CD1c-positive myeloid dendritic cell (primary cell): ENCODE measurements around the gene UBA6.
A peak's percentile ranks its signal among the peaks of the same experiment; 100 is the strongest.
"Not testable (repeated sequence)": the region's sequence is repeated elsewhere in the genome, so short reads cannot be mapped to it uniquely, and the experiment has no call there.

Experiments
- DNase-seq: peaks from one replicate; pipeline ENCODE4 v3.0.0-alpha.2; 2016; ENCODE audit errors: extremely low spot score

UBA6 gene

DNA sequence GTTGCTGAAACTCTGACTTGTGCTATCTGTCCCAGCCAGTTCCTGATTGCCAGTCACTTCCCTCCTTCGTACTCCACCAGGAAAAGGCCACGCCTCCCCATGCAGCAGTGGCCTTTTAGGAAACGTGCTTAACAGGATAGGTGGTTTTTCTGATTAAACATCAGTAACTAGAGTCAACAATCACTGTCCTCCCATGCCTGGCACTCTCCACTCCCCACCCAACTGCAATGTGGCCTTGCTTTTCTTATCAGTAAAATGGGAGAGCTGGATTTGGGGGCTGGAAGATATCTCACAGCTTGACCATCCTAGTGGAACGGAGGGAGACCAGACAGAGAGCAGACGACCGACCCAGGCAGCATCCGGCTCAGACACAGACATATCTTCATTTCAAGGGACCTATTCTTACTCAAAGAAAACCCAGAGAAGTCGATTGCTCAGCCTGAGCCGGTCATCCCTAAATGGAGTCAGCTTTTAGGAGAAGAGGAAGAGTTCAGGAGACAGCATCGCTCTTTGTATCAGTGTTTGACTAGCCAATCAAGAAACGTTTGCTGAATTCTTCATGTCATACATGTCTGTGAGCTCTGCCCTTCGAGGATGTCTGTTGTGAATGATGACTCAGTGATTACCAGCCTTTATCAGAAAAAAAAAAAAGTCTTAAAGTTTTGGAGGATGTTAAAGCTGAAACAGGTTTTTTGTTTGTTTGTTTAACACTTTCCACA lies 12.7 kb upstream of the UBA6 start:
- DNase-seq: no peak

DNA sequence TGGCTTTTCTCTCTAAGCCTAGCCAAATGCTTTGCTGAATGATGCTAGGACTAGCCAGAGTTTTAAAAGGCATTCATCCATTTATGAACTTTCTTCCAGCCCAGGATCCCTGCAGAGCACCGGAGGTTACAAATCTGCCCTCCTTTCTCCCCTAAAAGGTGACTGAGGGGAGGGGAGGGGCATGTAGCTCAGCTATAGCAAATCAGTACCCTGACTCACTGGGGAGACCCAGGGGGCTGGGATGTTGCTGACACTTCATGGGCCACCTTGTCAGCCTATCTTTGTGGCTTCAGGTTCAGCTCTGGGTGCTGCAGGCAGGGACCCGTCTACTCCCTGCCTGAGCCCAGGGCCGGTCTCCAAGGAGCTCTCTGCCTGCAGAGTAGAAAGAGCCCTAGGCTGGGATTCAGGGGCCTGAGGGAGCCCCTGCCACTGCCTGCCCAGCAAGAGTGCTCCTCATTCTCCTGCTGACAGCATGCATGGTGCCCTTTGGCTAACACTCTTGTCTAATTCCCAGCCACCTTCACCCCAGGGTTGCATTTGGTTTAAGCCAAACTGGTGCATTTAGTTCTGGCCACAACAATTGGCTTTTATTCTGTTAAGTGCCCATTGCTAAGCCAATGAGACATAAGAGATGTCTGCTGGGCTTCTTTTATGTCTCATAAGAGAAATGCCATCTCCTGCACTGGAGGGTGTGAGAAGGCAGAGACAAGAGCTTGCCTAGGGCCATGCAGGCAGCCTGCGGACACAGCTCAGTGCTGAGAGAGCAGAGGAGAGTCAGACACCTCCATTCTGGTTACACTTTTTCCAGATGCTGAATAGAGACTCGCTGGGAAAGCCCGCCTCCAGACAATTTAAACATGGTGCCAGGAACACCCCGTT lies 11.9 kb upstream of the UBA6 start:
- no peak for DNase-seq

DNA sequence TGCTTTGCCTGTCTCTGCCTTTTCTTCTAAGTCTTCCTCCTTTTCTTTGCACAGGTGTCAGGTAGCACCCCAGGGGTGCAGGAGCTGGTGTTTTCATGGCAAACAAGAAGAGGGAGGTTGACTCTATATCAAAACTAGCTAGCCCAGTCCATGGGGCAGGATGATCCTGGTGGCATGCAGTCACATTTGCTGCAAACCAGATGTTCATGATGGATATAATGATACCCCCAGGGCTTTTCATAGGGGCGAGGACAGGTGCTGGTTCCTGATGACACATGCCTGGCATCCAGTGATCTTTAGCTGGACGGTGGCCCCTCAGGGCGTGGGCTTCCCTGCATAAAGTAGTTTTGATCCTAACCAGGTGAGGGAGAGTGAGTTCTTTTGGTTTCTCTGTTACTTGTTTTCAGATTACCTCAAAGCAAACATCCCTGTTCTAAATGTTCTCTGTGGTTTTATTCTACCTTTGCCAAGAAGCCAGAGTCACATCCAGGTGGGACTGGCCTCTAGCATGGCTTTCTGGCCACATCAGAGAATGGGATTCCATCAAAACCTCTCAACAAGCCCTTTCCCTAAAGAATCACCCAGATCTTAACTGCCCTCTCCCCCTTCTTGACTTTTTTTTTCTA lies 11.2 kb upstream of the UBA6 start:
- no peak for DNase-seq

DNA sequence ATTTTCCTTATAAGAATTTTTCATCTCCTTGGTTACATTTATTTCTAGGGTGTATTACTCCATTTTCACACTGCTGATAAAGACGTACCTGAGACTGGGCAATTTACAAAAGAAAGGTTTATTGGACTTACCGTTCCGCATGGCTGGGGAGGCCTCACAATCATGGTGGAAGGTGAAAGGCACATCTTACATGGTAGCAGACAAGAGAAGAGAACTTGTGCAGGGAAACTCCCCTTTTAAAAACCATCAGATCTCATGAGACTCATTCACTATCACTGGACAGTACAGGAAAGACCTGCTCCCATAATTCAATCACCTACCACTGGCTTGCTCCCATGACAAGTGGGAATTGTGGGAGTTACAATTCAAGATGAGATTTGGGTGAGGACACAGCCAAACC lies 5.7 kb upstream of the UBA6 start:
- not testable (repeated sequence) for DNase-seq

DNA sequence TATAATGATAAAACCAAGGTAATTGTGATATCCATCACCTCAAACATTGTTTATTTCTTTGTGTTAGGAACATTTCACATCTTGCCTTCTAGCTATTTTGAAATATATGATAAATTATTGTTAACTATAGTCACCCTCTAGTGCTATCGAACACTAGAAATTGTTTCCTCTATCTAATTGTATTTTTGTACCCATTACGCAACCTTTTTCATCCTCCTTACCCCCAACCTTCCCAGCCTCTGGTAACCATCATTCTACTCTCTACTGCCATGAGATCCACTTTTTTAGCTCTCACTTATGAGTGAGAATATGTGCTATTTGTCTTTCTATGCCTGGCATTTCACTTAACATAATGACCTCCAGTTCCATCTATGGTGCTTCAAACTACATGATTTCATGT lies 3.9 kb upstream of the UBA6 start:
- no peak for DNase-seq

DNA sequence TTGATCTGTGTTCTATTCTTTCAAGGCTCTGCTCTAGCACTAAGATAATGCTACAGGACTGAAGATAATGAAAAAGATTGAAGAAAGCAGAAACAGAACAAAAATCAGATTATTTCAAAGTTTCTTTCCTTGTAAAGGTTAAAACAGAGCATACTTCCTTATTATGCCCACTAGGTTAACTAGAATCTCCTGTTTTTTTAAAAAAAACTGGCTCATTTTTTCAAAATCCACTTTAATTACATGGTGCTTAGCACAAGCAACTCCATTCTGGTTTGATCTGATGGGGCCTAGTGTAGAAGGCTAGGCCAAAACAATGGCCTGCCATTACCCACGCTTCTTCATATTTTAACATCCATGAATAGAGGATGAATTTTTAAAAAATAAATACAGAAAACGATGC lies 1.2 kb upstream of the UBA6 start:
- DNase-seq: no peak

DNA sequence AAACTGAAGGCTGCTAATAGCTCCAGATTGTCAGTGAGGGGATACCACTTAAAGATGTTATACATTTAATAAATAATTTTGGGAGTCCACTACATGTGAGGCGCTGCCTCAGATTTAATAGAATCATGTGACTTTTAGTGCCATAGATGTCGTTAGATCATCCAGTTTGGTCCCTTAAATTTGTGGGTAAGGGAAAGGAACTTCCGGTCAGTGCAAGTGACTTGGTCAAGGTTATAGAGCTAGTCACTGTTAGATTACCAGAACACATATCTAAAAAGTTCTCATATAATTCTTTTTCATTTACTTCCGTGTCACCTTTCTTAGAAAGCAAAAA lies 529 bp upstream of the UBA6 start:
- DNase-seq: no peak

DNA sequence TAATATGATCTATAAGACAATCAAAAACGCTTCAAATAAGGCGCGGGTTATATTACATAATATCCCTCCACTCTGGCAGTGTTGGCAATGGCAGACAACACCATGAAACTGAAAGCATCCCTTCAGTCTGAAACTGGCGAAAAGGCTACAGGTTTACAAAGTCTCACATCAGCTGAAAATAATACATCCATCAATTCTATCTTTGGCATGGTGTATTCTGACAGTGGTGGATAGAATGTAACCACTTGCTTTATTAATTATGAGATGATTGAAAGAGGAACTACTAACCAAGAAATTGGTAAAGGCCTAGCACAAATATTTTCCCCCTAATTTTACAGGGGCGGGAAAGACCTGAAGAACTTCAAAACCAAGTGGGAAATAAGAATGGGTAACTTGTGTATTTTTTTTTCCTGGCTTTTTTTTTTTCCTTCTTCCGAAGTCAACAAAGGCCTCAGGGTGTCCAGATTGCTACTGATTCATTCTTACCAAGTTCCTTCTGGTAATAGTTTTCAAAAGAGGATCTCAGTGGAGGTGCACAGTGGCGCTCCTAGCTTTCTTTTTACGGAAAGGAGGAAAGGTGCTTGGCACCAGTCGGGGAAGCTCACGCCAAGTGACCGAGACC lies 728 bp downstream of the UBA6 start:
- peak; percentile 50 for DNase-seq

DNA sequence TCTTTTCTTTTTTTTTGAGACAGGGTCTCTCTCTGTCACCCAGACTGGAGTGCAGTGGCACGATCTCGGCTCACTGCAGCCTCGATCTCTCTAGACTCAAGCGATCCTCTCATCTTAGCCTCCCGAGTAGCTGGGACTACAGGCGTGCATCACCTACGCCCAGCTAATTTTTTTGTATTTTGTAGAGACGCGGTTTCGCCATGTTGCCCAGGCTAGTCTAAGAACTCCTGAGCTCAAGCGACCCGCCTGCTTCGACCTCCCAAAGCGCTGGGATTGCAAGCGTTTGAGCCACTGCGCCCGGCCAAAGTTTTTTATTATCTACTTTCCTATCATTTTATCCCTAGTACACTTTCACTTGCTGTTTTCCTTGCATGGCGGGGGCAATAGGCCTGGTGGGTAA lies 1.4 kb downstream of the UBA6 start:
- no peak for DNase-seq

DNA sequence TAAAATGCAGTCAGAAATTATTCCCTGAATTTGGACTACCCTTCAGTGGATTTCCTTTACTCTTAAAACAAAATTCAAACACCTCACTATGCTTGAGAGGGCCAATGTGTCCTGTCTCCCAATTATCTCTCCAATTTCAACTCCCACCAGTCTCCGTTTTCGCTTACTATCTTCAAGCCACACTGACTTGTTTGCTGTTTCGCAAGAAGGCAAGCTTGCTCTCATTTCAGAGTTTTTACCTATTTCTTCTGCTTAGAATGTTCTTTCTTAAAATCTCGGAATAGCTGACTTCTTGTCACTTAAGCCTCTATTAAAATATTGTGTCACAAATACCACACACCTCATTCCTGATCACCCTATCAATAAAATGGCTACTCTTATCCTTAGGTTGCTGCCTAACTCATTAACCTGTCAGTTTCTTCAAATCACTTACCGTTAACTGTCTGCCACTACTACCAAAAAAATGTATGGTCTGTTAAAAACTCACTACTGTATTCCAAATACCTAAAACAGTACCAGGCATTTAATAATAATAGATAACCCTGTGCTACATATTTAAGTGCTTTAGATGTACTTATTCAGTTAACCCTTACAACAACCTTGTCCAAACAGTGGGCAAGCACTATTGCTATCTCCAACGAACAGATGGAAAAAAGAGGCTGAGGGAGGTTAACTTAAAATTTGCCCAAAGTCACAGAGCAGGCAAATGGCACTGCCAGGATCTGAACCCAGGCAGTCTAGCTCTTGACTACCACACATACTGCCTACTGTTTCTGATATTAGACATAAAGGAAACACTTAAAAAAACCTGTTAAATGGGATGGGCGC lies 2.9 kb downstream of the UBA6 start:
- no peak for DNase-seq

DNA sequence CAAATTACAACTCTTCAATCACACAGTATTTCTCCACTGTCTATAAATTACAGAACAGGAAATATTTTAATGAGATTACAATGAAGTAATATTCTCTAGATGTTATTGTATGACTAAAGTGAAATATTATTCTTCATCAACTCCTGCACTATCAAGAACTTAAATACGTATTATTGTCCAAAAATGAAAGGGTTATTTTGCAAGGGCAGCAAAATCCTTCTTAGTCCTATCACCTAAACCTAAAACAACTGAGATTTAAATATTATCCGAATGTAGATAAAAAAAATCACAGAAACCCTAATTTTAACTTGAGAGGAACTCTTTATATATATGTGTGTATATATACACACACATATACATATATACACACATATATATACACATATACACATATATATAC lies 4.9 kb downstream of the UBA6 start:
- no peak for DNase-seq

DNA sequence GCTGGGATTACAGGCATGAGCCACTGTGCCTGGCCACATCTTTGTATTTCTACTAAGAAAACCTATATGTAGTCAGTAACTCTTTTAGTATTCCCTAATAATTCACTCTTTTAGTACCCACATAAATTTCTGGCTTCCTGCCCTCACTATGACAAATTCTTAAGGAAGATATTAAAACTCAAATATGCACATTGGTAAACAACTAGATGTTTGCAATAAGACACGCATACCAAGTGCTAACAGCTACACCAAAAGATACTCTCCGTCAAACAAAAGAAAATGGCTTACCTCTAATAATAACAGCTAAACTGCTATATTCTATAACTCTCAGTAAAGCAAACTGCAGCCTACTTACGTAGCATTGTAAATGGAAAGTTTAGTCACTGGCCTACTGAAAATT lies 6.3 kb downstream of the UBA6 start:
- no peak for DNase-seq

DNA sequence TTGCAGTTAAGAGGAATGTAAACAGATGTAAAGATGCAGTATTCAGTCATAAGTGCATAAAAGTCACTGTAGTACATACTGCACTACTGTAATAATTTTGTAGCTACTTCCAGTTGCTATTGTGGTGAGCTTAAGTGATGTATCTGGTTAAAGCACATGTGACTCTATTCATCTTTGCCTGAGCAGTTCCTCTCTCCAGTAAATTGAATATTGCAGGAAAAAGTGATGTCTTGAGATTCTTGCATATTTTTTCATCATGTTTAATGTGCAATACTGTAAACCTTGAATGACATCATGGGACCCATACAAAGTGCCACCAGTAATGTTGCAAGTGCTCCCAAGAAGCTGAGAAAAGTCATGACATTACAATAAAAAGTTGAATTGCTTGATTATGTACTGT lies 9.6 kb downstream of the UBA6 start:
- DNase-seq: no peak

DNA sequence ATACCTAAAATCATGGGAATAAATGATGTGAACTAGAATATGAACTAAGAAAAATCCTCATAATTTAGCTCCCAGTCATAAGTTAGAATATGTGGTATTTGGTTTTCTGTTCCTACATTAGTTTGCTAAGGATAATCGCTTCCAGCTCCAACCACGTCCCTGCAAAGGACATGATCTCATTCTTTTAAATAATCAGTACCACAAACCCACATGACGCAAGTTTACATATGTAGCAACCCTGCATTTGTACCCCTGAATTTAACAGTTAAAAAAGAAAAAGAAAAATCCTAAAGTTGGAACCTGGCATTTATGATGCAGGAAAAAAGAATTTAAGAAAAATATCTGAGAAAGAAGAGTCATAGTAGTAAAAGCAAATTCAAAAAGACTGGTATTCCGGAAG lies 13.3 kb downstream of the UBA6 start:
- DNase-seq: no peak

DNA sequence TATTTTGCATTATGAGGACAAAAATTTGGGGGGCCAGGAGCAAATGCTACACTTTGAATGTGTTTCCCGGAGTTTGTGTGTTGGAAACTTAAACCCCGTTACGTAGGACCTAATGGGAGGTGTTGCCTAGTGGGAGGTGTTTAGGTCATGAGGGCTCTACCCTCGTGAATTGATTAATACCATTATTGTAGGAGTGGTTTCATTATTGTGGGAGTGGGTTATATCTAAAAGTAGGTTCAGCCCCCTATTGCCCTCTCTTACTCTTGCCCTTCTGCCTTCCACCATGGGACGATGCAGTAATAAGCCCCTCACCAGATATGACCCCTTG lies 15.5 kb downstream of the UBA6 start:
- DNase-seq: no peak

DNA sequence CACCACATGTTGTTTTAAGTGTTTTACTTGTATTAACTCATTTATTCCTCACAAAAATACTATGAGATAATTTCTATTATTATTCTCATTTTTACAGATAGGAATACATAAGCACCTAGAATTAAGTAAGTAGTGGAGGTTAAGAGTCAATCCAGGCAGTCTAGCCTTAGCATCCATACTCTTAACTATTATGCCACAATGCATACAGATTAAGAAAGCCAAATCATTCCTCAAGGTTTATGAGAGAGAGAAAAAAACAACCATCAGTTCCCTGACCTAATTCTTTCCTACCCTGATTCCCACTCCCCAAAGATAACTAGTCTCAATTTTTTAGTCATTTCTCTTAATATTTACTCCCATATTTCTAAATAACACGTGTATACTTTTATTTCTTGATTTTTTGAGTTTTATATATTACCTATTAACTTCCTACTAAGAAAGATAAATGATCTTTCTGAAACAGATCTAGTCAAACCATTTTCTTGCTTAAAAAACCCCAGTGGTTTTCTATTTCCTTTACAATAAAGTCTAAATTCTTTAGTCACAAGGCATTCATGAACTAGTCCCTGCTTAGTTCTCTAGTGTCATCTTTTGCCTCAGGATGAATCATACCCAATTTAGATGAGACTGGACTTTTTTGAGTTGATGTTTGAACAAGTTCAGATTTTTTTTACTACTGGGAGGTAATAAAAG lies 16.0 kb downstream of the UBA6 start:
- no peak for DNase-seq

DNA sequence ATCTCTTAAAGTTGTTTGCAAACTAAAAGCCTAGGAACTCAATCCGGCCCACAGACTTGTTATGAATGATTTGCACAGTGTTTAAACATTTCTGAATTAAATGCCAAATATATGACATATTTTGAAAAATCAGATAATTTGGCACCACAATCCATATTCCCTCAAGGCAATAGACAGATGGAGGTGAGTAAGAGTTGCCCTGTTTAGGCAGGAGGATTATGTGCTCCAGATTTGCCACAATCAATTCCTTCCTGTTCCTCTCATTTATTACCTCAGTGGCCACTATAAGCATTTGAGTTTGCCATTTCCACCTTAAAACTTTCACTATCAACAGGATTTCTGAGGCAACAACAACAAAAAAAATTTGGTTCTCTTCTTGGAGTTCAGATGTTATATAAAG lies 18.7 kb downstream of the UBA6 start:
- no peak for DNase-seq

DNA sequence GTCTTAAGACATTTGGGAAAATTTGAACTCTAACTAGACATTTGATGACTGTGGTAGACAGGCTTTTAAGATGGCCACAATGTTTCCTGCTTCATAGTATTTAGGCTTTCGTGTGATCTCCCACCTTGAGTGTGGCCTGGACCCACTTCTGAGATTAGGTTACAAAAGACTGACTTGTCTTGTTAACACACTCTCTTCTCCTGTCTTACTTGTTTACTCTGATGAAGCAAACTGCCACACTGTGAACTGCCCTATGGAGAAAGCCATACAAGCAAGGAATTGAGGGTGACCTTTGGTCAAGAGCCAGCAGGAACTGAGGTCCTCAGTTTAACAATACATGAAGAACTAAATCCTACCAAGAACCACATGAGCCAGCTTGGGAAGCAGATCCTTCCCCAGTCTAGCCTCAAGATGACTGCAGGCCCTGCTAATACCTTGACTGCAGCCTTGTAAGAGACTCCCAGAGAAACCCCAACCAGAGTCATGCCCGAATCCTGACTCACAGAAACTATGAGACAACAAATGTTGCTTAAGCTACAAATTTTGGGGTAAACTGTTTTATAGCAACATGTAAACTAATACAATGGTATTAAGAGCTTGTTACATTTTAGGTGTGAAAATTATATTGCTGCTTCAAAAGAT lies 20.3 kb downstream of the UBA6 start:
- no peak for DNase-seq

DNA sequence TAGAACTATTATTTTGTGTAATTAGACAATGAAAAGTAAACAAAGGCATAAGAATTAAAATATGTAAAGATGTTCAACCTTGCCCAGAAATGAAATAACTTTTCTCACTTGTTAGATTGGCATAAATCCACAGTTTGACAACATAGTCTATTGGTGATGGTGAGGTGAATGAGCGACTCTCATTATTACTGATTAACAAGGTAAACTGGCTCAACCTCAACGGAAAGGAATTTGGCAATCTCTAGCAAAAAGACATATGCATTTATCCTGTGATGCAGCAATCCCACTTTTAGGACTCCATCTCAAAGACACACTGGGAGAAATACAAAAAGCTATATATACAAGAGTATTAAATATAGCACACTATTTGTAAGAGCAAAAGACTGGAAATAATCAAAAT lies 22.3 kb downstream of the UBA6 start:
- DNase-seq: no peak

DNA sequence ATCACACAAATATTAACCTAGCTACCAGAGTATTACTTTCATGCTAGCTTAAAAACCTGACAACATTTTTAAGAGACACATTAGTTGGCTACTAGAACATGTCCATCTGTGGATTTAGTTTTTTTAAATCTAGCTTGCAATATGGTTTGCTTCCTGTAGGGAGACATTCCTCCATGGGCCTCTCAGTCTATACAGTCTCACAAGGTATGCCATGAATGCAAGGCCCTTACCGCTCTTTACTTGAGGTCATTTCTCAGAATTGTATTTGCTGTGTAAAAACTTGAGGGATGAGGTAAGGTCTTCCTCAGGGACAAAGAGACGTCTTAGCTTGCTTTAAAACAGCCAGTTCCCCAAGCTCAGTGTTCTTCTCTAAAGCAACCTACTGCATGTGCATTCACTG lies 26.9 kb downstream of the UBA6 start:
- no peak for DNase-seq

DNA sequence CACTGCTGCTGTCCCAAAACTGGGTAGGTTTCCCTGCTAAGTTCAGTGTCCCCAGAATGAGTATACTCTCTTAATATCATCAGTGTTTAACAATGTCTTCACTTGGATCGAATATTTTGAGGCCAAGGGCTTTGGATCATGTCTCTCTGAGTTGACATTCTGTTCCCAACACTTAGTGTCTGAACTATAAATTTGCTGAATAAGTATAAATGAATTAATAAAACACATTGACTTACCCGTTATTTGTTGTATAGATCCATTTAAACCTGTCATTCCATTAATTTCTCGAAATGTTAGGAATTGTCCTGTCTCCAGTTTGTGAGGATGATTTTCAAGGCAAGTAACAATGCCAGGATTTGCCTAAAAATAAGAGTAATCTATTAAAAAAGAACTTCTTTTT lies 32.6 kb downstream of the UBA6 start:
- no peak for DNase-seq
